ENCODE results near the gene PANX3. TPM values are rescaled to one million over a fixed set of nuclear protein-coding genes. Genes with fewer than 3 reads are reported as not detected.

Gene PANX3
- polyA plus RNA-seq, 1 donor (not counting 4 experiments of a cell fraction or from before 2014, with no cell fraction given), result not detected

DNA sequence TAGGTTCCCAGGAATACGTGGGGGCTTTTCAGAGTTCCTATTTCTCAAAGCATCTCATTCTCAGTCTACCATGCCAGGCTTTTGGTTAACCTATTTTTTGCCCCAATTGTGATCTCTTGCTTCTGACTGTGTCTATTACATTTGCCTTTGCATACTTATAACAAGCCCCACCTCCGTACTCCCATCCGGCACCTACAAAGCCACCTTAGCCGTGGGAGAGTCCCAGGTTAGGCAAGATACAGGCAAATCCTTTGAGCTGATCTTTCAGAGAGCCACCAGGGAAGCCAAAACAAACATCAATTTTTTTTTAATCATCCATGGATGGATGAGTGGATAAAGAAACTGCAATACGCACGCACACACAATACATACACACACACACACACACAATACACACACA is 18.6 kb upstream of the PANX3 start:
- no peaks in the 10 kb centered on the region for H3K27me3 ChIP-seq (ENCODE audit: control insufficient read depth, extremely low read depth, insufficient read depth, low read length)
- H2AFZ ChIP-seq (ENCODE audit: control insufficient read depth, low read length), result no peak overlapping the region
- no peak overlapping the region for H3K4me3 ChIP-seq (ENCODE audit: control insufficient read depth in 2 of 3, extremely low read depth in 1 of 3, insufficient read depth in 2 of 3, low read depth in 1 of 3, low read length in 3 of 3)
- no peak overlapping the region for H3K9ac ChIP-seq (ENCODE audit: control insufficient read depth, extremely low read depth, insufficient read depth, low read length)
- H3K4me1 ChIP-seq (ENCODE audit: control insufficient read depth, extremely low read depth, insufficient read depth, low read length), result no peaks in the 10 kb centered on the region
- TF ChIP-seq EZH2 (IDR thresholded peaks at IDR 0.05; ENCODE audit: low read length), result no peak
- TF ChIP-seq, protein P1, sequence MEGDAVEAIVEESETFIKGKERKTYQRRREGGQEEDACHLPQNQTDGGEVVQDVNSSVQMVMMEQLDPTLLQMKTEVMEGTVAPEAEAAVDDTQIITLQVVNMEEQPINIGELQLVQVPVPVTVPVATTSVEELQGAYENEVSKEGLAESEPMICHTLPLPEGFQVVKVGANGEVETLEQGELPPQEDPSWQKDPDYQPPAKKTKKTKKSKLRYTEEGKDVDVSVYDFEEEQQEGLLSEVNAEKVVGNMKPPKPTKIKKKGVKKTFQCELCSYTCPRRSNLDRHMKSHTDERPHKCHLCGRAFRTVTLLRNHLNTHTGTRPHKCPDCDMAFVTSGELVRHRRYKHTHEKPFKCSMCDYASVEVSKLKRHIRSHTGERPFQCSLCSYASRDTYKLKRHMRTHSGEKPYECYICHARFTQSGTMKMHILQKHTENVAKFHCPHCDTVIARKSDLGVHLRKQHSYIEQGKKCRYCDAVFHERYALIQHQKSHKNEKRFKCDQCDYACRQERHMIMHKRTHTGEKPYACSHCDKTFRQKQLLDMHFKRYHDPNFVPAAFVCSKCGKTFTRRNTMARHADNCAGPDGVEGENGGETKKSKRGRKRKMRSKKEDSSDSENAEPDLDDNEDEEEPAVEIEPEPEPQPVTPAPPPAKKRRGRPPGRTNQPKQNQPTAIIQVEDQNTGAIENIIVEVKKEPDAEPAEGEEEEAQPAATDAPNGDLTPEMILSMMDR (optimal IDR thresholded peaks at IDR 0.05 in 1 of 3, IDR thresholded peaks at IDR 0.05 in 1 of 3, conservative IDR thresholded peaks at IDR 0.05 in 1 of 3; ENCODE audit: extremely low read depth in 1 of 3, insufficient read depth in 2 of 3, low read length in 3 of 3), result no peak
- H3K27ac ChIP-seq (ENCODE audit: control insufficient read depth, insufficient read depth, low read length), result no peak overlapping the region
- H3K36me3 ChIP-seq (ENCODE audit: control insufficient read depth in 2 of 2, extremely low read depth in 1 of 2, insufficient read depth in 2 of 2, low read length in 2 of 2), result no peaks in the 10 kb centered on the region
- no peaks in the 10 kb centered on the region for H3K9me1 ChIP-seq (ENCODE audit: control insufficient read depth, extremely low read depth, insufficient read depth, low read length)
- H3K79me2 ChIP-seq (ENCODE audit: control insufficient read depth, insufficient read depth, low read length), result no peaks in the 10 kb centered on the region
- no peaks in the 10 kb centered on the region for H3K9me3 ChIP-seq (ENCODE audit: control insufficient read depth, low read depth, low read length)
- DNase-seq (ENCODE audit: low read depth, low spot score) (no peak), FAIRE-seq (no peak)
- H3K4me2 ChIP-seq (ENCODE audit: control insufficient read depth, extremely low read depth, insufficient read depth, low read depth, low read length), result no peak overlapping the region
- dilution Hi-C loops (cut with MboI; ENCODE audit: extremely low pct_ligation_motif_present, low sequenced_read_pairs), result no loop called here
- H4K20me1 ChIP-seq (ENCODE audit: control insufficient read depth, extremely low read depth, insufficient read depth, low read length), result no peaks in the 10 kb centered on the region

- H3K4me1 ChIP-seq (ENCODE audit: control insufficient read depth, extremely low read depth, insufficient read depth, low read length), result no peaks in the 10 kb centered on the region
- no peak overlapping the region for H3K4me2 ChIP-seq (ENCODE audit: control insufficient read depth, extremely low read depth, insufficient read depth, low read depth, low read length)
- FAIRE-seq, result no peak
- TF ChIP-seq, protein P1 (optimal IDR thresholded peaks at IDR 0.05 in 1 of 3, IDR thresholded peaks at IDR 0.05 in 1 of 3, conservative IDR thresholded peaks at IDR 0.05 in 1 of 3; ENCODE audit: extremely low read depth in 1 of 3, insufficient read depth in 2 of 3, low read length in 3 of 3), result no peak
- no peak for TF ChIP-seq EZH2 (IDR thresholded peaks at IDR 0.05; ENCODE audit: low read length)
- DNase-seq (ENCODE audit: low read depth, low spot score), result no peak
- no peaks in the 10 kb centered on the region for H3K9me1 ChIP-seq (ENCODE audit: control insufficient read depth, extremely low read depth, insufficient read depth, low read length)
- H3K79me2 ChIP-seq (ENCODE audit: control insufficient read depth, insufficient read depth, low read length), result no peaks in the 10 kb centered on the region
- H3K9ac ChIP-seq (ENCODE audit: control insufficient read depth, extremely low read depth, insufficient read depth, low read length), result no peak overlapping the region
- dilution Hi-C loops (cut with MboI; ENCODE audit: extremely low pct_ligation_motif_present, low sequenced_read_pairs), result no loop called here
- H4K20me1 ChIP-seq (ENCODE audit: control insufficient read depth, extremely low read depth, insufficient read depth, low read length), result no peaks in the 10 kb centered on the region
- H3K27ac ChIP-seq (ENCODE audit: control insufficient read depth, insufficient read depth, low read length), result no peak overlapping the region
- no peaks in the 10 kb centered on the region for H3K9me3 ChIP-seq (ENCODE audit: control insufficient read depth, low read depth, low read length)
- no peaks in the 10 kb centered on the region for H3K27me3 ChIP-seq (ENCODE audit: control insufficient read depth, extremely low read depth, insufficient read depth, low read length)
- H3K36me3 ChIP-seq (ENCODE audit: control insufficient read depth in 2 of 2, extremely low read depth in 1 of 2, insufficient read depth in 2 of 2, low read length in 2 of 2), result no peaks in the 10 kb centered on the region
- no peak overlapping the region for H3K4me3 ChIP-seq (ENCODE audit: control insufficient read depth in 2 of 3, extremely low read depth in 1 of 3, insufficient read depth in 2 of 3, low read depth in 1 of 3, low read length in 3 of 3)
- H2AFZ ChIP-seq (ENCODE audit: control insufficient read depth, low read length), result no peak overlapping the region
These were observed 15.9 kb upstream of the PANX3 start for GRCh38 chr11:124595302-124595701.
